Spleen (tissue), 11 donors: ENCODE results near the gene PLD5. TPM values are rescaled to one million over a fixed set of nuclear protein-coding genes. Genes with fewer than 3 reads are reported as not detected.
A peak's percentile ranks its signal among the peaks of the same experiment; 100 is the strongest.
"Not testable (repeated sequence)": the region's sequence is repeated elsewhere in the genome, so short reads cannot be mapped to it uniquely, and the experiment has no call there.

Source experiments
- DNase-seq: peaks from one replicate; pipeline ENCODE4 v3.0.0-alpha.2; 2020
- H3K27ac ChIP-seq, 8 donors: fragments of 200-600 bp; sonication (generic) in 7 of 8; 1 replicate in 4 of 8; 2 replicates in 4 of 8; pipeline versions ENCODE4 v1.5.0 to v1.8.0; 2016 to 2021; ENCODE audit warnings: inconsistent platforms in 4 of 8, mild to moderate bottlenecking in 4 of 8, moderate library complexity in 1 of 8
- H3K27me3 ChIP-seq, 7 donors: fragments of 200-600 bp; sonication (generic) in 6 of 7; replicated peaks in 1 of 7; 1 replicate in 4 of 7; 2 replicates in 3 of 7; pipeline versions ENCODE4 v1.5.0 to v1.8.0; 2016 to 2021; ENCODE audit warnings: inconsistent platforms in 3 of 7, mild to moderate bottlenecking in 1 of 7
- H3K36me3 ChIP-seq, 6 donors: fragments of 200-600 bp; sonication (generic) in 5 of 6; 1 replicate in 4 of 6; 2 replicates in 2 of 6; pipeline versions ENCODE4 v1.5.0 to v1.8.0; 2016 to 2021; ENCODE audit warnings: inconsistent platforms in 2 of 6
- H3K4me1 ChIP-seq, 6 donors: fragments of 200-600 bp; sonication (generic) in 5 of 6; 1 replicate in 3 of 6; 2 replicates in 3 of 6; pipeline versions ENCODE4 v1.5.0 to v1.8.0; 2016 to 2021; ENCODE audit warnings: inconsistent platforms in 3 of 6
- H3K4me3 ChIP-seq, 8 donors: fragments of 200-600 bp; sonication (generic) in 7 of 8; 1 replicate in 4 of 8; 2 replicates in 4 of 8; pipeline versions ENCODE4 v1.5.0 to v1.8.0; 2016 to 2021; ENCODE audit warnings: inconsistent platforms in 4 of 8, mild to moderate bottlenecking in 4 of 8, moderate library complexity in 2 of 8
- H3K9me3 ChIP-seq, 8 donors: fragments of 200-600 bp; sonication (generic) in 7 of 8; 1 replicate in 4 of 8; 2 replicates in 4 of 8; pipeline versions ENCODE4 v1.5.0 to v1.8.0; 2016 to 2021; ENCODE audit warnings: inconsistent platforms in 4 of 8
- POLR2A ChIP-seq, 3 donors: fragments of 450-650 bp; IDR thresholded peaks; one replicate each; pipeline ENCODE4 v1.5.1; 2017; ENCODE audit warnings: antibody characterized with exemption in 3 of 3, mild to moderate bottlenecking in 1 of 3
- POLR2AphosphoS5 ChIP-seq, 3 donors: sonication (generic); formaldehyde crosslinking; IDR thresholded peaks; one replicate each; pipeline ENCODE4 v1.5.1; 2017; ENCODE audit warnings: antibody characterized with exemption in 3 of 3
- WGBS, 5 donors: extraction: QIAGEN DNeasy Blood & Tissue Kit in 3 of 5; methylation state at CpG; one replicate each; pipeline versions ENCODE4 v1.1.5 to v1.1.7; 2013 to 2018; 5-methylcytosine and 5-hydroxymethylcytosine counted together
- intact Hi-C: fragments of 100-400 bp; cut with DNase I; formaldehyde crosslinking; loops from one replicate; pipeline ENCODE4 v1.15.0; 2023; ENCODE audit warnings: low total_unique reads
- polyA plus RNA-seq, 3 donors: library from polyadenylated mRNA; stranded (reverse); fragments of 200-250 nt; gene quantifications; one replicate each; pipeline ENCODE4 v1.2.1, GENCODE V29; 2013
- total RNA-seq, 7 donors: library from RNA; depleted of rRNA in 3 of 7; stranded (reverse); fragments of >200 nt in 3 of 7; fragmentation: NEBNext Ultra II Directional in 4 of 7; extraction: Animal tissue kit (Norgen Biotek cat#: 25700) in 4 of 7; gene quantifications; one replicate each; pipeline versions ENCODE4 v1.1.0 to v1.2.1, GENCODE V29; 2016 to 2021
- TF ChIP-seq, protein P1 (sequence below), 11 experiments: fragments of 200-600 bp in 7 of 11; fragments of 450-650 bp in 4 of 11; sonication (generic) in 4 of 11; IDR thresholded peaks in 8 of 11; conservative IDR thresholded peaks in 3 of 11; 1 replicate in 7 of 11; 2 replicates in 4 of 11; pipeline versions ENCODE4 v1.4.0 to v1.8.0; 2016 to 2021; ENCODE audit warnings: antibody characterized with exemption in 11 of 11, inconsistent platforms in 4 of 11, mild to moderate bottlenecking in 1 of 11
- donor health status: healthy with polysubstance abuse.
- donor health status: DM: no; HTN: no; CAD: no; lungs with moderate emphysema.
- donor health status: DM: no; HTN: no; CAD: no.
- donor health status: Bipolar disorder and iron deficiency.
- donor health status: healthy.
- donor health status: DM: no; HTN: no; CAD: no.
- donor health status: DM: yes; HTN: yes; CAD: no.

PLD5 gene
- total and polyA plus RNA-seq, 10 donors: 0.17 to 1.0 (median 0.44) TPM; not detected in 1

- 77 to 87% (median 81%) methylated on average over 6 of the region's 6 CpGs for WGBS, 5 donors
- no peak for DNase-seq
- Histone ChIP-seq H3K36me3 (no peaks in the 10 kb centered on the region), H3K27me3 (no peaks in the 10 kb centered on the region), H3K9me3 (peaks cover 0 to 4% (median 0%) of the 10 kb centered on the region in 8 donors), H3K4me3 (no peak overlapping the region), H3K4me1 (no peaks in the 10 kb centered on the region), H3K27ac (no peak overlapping the region)
- intact Hi-C loops: no loop called here
- TF ChIP-seq, protein P1, sequence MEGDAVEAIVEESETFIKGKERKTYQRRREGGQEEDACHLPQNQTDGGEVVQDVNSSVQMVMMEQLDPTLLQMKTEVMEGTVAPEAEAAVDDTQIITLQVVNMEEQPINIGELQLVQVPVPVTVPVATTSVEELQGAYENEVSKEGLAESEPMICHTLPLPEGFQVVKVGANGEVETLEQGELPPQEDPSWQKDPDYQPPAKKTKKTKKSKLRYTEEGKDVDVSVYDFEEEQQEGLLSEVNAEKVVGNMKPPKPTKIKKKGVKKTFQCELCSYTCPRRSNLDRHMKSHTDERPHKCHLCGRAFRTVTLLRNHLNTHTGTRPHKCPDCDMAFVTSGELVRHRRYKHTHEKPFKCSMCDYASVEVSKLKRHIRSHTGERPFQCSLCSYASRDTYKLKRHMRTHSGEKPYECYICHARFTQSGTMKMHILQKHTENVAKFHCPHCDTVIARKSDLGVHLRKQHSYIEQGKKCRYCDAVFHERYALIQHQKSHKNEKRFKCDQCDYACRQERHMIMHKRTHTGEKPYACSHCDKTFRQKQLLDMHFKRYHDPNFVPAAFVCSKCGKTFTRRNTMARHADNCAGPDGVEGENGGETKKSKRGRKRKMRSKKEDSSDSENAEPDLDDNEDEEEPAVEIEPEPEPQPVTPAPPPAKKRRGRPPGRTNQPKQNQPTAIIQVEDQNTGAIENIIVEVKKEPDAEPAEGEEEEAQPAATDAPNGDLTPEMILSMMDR (IDR thresholded peaks at IDR 0.05 in 8 of 11, conservative IDR thresholded peaks at IDR 0.05 in 3 of 11): no peak
- TF ChIP-seq POLR2AphosphoS5 (IDR thresholded peaks at IDR 0.05): no peak
- TF ChIP-seq POLR2A (IDR thresholded peaks at IDR 0.05): no peak
These were observed 53.7 kb downstream of the PLD5 start for GRCh38 chr1:242470774-242471173.

- TF ChIP-seq, protein P1 (IDR thresholded peaks at IDR 0.05 in 8 of 11, conservative IDR thresholded peaks at IDR 0.05 in 3 of 11): no peak
- TF ChIP-seq POLR2AphosphoS5 (IDR thresholded peaks at IDR 0.05): no peak
- no peak for TF ChIP-seq POLR2A (IDR thresholded peaks at IDR 0.05)
- no peak overlapping the region for H3K4me3 ChIP-seq
- H3K27ac ChIP-seq: no peak overlapping the region
- H3K27me3 ChIP-seq: no peaks in the 10 kb centered on the region
- H3K9me3 ChIP-seq: no peaks in the 10 kb centered on the region
- 47 to 60% (median 57%) methylated on average over 4 of the region's 4 CpGs for WGBS, 5 donors
- no peaks in the 10 kb centered on the region for H3K36me3 ChIP-seq
- intact Hi-C loops: loop anchor here (10.0 kb wide), 1 partner anchor 856 kb away; no protein-coding TSS in a partner anchor
- H3K4me1 ChIP-seq: no peaks in the 10 kb centered on the region
- DNase-seq: no peak
These were observed 55.7 kb downstream of the PLD5 start for GRCh38 chr1:242468784-242469183.

- H3K4me1 ChIP-seq: no peaks in the 10 kb centered on the region
- TF ChIP-seq POLR2A (IDR thresholded peaks at IDR 0.05): no peak
- TF ChIP-seq, protein P1 (IDR thresholded peaks at IDR 0.05 in 8 of 11, conservative IDR thresholded peaks at IDR 0.05 in 3 of 11): peak in 10 of 11 experiments; percentile 23 to 64 (median 50)
- intact Hi-C loops: loop anchor here (10.0 kb wide), 1 partner anchor 857 kb away; no protein-coding TSS in a partner anchor
- no peaks in the 10 kb centered on the region for H3K36me3 ChIP-seq
- no peak overlapping the region for H3K4me3 ChIP-seq
- no peak for DNase-seq
- H3K27me3 ChIP-seq: no peaks in the 10 kb centered on the region
- no peak overlapping the region for H3K27ac ChIP-seq
- no peaks in the 10 kb centered on the region for H3K9me3 ChIP-seq
- 19 to 22% (median 19%) methylated on average over 4 of the region's 4 CpGs for WGBS, 5 donors
These were observed 56.8 kb downstream of the PLD5 start for GRCh38 chr1:242467556-242468145.

GRCh38 chr1:242462867-242463266 is 61.6 kb downstream of the PLD5 start:
- intact Hi-C loops: loop anchor here (10.0 kb wide), 1 partner anchor 862 kb away; no protein-coding TSS in a partner anchor
- Histone ChIP-seq H3K4me3 (no peak overlapping the region), H3K27ac (no peak overlapping the region), H3K27me3 (no peaks in the 10 kb centered on the region), H3K9me3 (no peaks in the 10 kb centered on the region), H3K36me3 (no peaks in the 10 kb centered on the region), H3K4me1 (no peaks in the 10 kb centered on the region)
- TF ChIP-seq POLR2AphosphoS5 (IDR thresholded peaks at IDR 0.05): no peak
- TF ChIP-seq, protein P1 (IDR thresholded peaks at IDR 0.05 in 8 of 11, conservative IDR thresholded peaks at IDR 0.05 in 3 of 11): no peak
- TF ChIP-seq POLR2A (IDR thresholded peaks at IDR 0.05): no peak
- DNase-seq: no peak
- WGBS, 5 donors: 89 to 94% (median 91%) methylated on average over 7 of the region's 7 CpGs

DNA sequence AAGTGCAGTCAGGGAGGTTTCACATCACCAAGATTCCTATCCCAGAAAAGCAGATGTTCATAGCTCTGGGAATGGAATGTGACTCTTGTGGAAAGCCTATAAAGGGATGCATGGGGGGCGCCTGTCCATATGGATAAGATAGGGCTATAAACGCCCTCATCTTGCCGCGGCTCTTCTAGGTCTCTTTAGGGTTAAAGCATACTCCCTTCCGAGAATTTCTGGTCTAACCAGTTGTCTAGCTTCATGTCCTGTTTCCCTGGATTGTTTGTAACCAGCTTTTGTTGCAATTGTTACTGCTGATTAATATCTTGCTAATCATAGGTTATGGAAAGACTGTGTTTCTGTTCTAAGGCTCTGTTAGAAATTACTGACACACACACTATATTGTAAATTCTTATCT is 64.8 kb downstream of the PLD5 start:
- DNase-seq, H3K4me1 ChIP-seq, H3K27me3 ChIP-seq, H3K27ac ChIP-seq, H3K9me3 ChIP-seq, H3K4me3 ChIP-seq, H3K36me3 ChIP-seq: not testable (repeated sequence)
- WGBS, 5 donors: 74 to 88% (median 83%) methylated on average over 5 of the region's 5 CpGs
- intact Hi-C loops: loop anchor here (10.0 kb wide), 1 partner anchor 865 kb away; no protein-coding TSS in a partner anchor
